CD4-positive, CD25-positive, alpha-beta regulatory T cell (primary cell): ENCODE data around the gene ANXA9. TPM values are rescaled to one million over a fixed set of nuclear protein-coding genes. Genes with fewer than 3 reads are reported as not detected.

Experiments used
- ATAC-seq, 2 donors: fragments of 150-1000 bp; cut with Tn5 transposase; one replicate each; pipeline ENCODE4 v1.10.0; 2021; ENCODE audit warnings: low read depth in 2 of 2, moderate number of reproducible peaks in 2 of 2, moderate library complexity in 1 of 2
- DNase-seq, 3 donors: peaks; one replicate each; pipeline versions ENCODE4 v3.0.0 to v3.0.0-alpha.2; 2012 to 2022; ENCODE audit warnings: mixed read lengths in 1 of 3
- H3K27ac ChIP-seq: one replicate; pipeline ENCODE4 v1.7.0; 2013; ENCODE audit warnings: mild to moderate bottlenecking, low read length; ENCODE audit not compliant: insufficient read depth, poor library complexity, severe bottlenecking
- H3K27me3 ChIP-seq: one replicate; pipeline ENCODE4 v1.7.0; 2013; ENCODE audit warnings: low read length; ENCODE audit not compliant: control insufficient read depth, insufficient read depth
- H3K36me3 ChIP-seq: one replicate; pipeline ENCODE4 v1.7.0; 2013; ENCODE audit warnings: mild to moderate bottlenecking, low read length, moderate library complexity; ENCODE audit not compliant: control insufficient read depth, insufficient read depth
- H3K4me1 ChIP-seq: 2 replicates; pipeline ENCODE4 v1.7.0; 2013; ENCODE audit warnings: mild to moderate bottlenecking, low read length; ENCODE audit not compliant: insufficient read depth, control insufficient read depth, poor library complexity, severe bottlenecking
- H3K4me3 ChIP-seq: one replicate; pipeline ENCODE4 v1.7.0; 2013; ENCODE audit warnings: low read depth, mild to moderate bottlenecking, low read length, moderate library complexity
- H3K9me3 ChIP-seq, 2 experiments: 1 replicate in 1 of 2; 2 replicates in 1 of 2; pipeline ENCODE4 v1.7.0; 2013; ENCODE audit warnings: low read length in 2 of 2, mild to moderate bottlenecking in 1 of 2, moderate library complexity in 1 of 2; ENCODE audit not compliant: control insufficient read depth in 2 of 2
- H3K27ac Mint-ChIP-seq, 3 donors: one replicate each; pipeline ENCODE4 v1.8.0; 2020 to 2022; ENCODE audit warnings: mild to moderate bottlenecking in 3 of 3, mixed read lengths in 3 of 3, moderate library complexity in 2 of 3
- H3K27me3 Mint-ChIP-seq: one replicate; pipeline ENCODE4 v1.8.0; 2022; ENCODE audit warnings: mild to moderate bottlenecking, mixed read lengths
- H3K36me3 Mint-ChIP-seq: one replicate; pipeline ENCODE4 v1.8.0; 2020; ENCODE audit warnings: mixed read lengths
- H3K4me1 Mint-ChIP-seq, 4 donors: one replicate each; pipeline ENCODE4 v1.8.0; 2020 to 2022; ENCODE audit warnings: mixed read lengths in 4 of 4, mild to moderate bottlenecking in 1 of 4
- H3K4me3 Mint-ChIP-seq, 4 donors: one replicate each; pipeline ENCODE4 v1.8.0; 2020 to 2022; ENCODE audit warnings: mild to moderate bottlenecking in 4 of 4, mixed read lengths in 4 of 4, moderate library complexity in 3 of 4
- H3K9me3 Mint-ChIP-seq, 7 donors: one replicate each; pipeline ENCODE4 v1.8.0; 2020 to 2022; ENCODE audit warnings: mixed read lengths in 7 of 7, mild to moderate bottlenecking in 3 of 7, moderate library complexity in 2 of 7
- polyA plus RNA-seq, 4 donors: library from polyadenylated mRNA; unstranded; fragments of 300-500 nt; fragmentation: Illumina TruSeq; gene quantifications; one replicate each; pipeline ENCODE4 v1.2.3, GENCODE V29; 2021
- total RNA-seq: library from RNA; stranded (reverse); gene quantifications from one replicate; pipeline ENCODE4 v1.2.3, GENCODE V29; 2022

The ANXA9 gene
- total and polyA plus RNA-seq, 5 donors from 2014 or later, result not detected

GRCh38 chr1:151000408-151000807 is 18.3 kb downstream of the ANXA9 start:
- Mint-ChIP-seq H3K4me1 (peaks cover 0 to 49% (median 28%) of the 10 kb centered on the region in 4 donors), H3K27me3 (no peaks in the 10 kb centered on the region), H3K4me3 (no peak overlapping the region), H3K9me3 (no peaks in the 10 kb centered on the region), H3K36me3 (peaks cover 27% of the 10 kb centered on the region), H3K27ac (peak overlapping the region in 1 of 3 donors; percentile 59)
- peaks cover 32% of the 10 kb centered on the region for H3K4me1 ChIP-seq
- H3K27ac ChIP-seq, result no peak overlapping the region
- no peaks in the 10 kb centered on the region for H3K9me3 ChIP-seq
- DNase-seq, result no peak
- H3K36me3 ChIP-seq, result peaks cover 37% of the 10 kb centered on the region
- H3K27me3 ChIP-seq, result no peaks in the 10 kb centered on the region
- H3K4me3 ChIP-seq, result no peak overlapping the region
- ATAC-seq, result no peak

DNA sequence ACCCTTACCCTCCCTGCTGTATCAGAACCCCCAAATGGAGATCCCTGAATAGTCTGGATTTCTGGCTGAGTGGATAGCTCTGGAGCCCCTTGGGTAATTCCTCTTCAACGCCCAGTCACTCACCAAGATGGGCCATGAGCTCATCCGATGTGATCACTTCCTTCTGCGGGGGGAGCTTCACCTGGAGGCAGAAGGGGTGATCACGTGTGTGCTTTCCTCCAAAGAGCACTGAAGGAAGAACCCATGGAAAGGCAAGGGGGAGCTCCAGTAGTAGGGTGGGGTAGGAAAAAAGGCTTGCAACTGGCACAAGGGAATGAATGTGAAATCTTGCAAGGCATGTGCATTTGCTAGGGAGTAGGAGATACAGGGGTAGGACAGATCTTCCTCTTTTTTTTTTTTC is 19.5 kb downstream of the ANXA9 start:
- Mint-ChIP-seq H3K36me3 (peaks cover 27% of the 10 kb centered on the region), H3K4me3 (peak overlapping the region in 3 of 4 donors; percentile 35 to 76 (median 71)), H3K4me1 (peaks cover 0 to 57% (median 34%) of the 10 kb centered on the region in 4 donors), H3K27me3 (no peaks in the 10 kb centered on the region), H3K9me3 (no peaks in the 10 kb centered on the region), H3K27ac (peak overlapping the region; percentile 10 to 97 (median 53))
- no peak overlapping the region for H3K27ac ChIP-seq
- no peak overlapping the region for H3K4me3 ChIP-seq
- no peak for ATAC-seq
- H3K4me1 ChIP-seq, result peaks cover 38% of the 10 kb centered on the region
- no peak for DNase-seq
- H3K9me3 ChIP-seq, result no peaks in the 10 kb centered on the region
- H3K27me3 ChIP-seq, result no peaks in the 10 kb centered on the region
- peaks cover 37% of the 10 kb centered on the region for H3K36me3 ChIP-seq

DNA sequence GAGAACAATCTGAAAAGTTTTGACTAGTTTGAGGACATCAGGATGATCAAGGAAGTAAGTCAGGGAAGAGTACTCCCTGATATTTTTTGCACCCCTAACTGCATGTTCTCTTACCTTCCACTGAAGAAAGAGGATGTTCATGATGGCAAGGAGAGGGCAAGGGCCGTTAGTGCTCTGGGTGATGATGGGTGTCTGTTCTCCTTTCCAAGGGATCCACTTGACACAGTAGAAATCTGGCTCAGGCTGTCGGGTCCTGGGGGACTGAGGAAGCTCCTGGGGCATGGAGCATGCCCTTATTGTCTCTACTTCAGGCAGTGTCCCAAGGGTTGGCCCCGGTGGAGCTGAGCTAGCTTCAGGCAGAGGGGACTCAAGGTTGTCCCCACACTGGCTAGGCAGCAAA is 20.0 kb downstream of the ANXA9 start:
- Mint-ChIP-seq H3K27ac (peak overlapping the region; percentile 10 to 97 (median 53)), H3K9me3 (no peaks in the 10 kb centered on the region), H3K36me3 (peaks cover 27% of the 10 kb centered on the region), H3K4me3 (peak overlapping the region in 3 of 4 donors; percentile 21 to 76 (median 71)), H3K27me3 (no peaks in the 10 kb centered on the region), H3K4me1 (peaks cover 0 to 61% (median 37%) of the 10 kb centered on the region in 4 donors)
- DNase-seq (no peak), ATAC-seq (no peak)
- Histone ChIP-seq H3K9me3 (no peaks in the 10 kb centered on the region), H3K4me3 (no peak overlapping the region), H3K36me3 (peaks cover 33% of the 10 kb centered on the region), H3K27me3 (no peaks in the 10 kb centered on the region), H3K4me1 (peaks cover 43% of the 10 kb centered on the region), H3K27ac (no peak overlapping the region)

- peak overlapping the region in 3 of 4 donors; percentile 72 to 98 (median 81) for H3K4me3 Mint-ChIP-seq
- Histone ChIP-seq H3K9me3 (no peaks in the 10 kb centered on the region), H3K4me1 (peaks cover 48% of the 10 kb centered on the region), H3K36me3 (peaks cover 28% of the 10 kb centered on the region), H3K27ac (no peak overlapping the region), H3K27me3 (no peaks in the 10 kb centered on the region), H3K4me3 (peak overlapping the region; percentile 38)
- H3K27ac Mint-ChIP-seq, result peak overlapping the region; percentile 91 to 97 (median 95)
- peaks cover 23% of the 10 kb centered on the region for H3K36me3 Mint-ChIP-seq
- H3K27me3 Mint-ChIP-seq, result no peaks in the 10 kb centered on the region
- ATAC-seq, result no peak
- no peak for DNase-seq
- no peaks in the 10 kb centered on the region for H3K9me3 Mint-ChIP-seq
- peaks cover 2 to 67% (median 40%) of the 10 kb centered on the region in 4 donors for H3K4me1 Mint-ChIP-seq
Observed at GRCh38 chr1:151002611-151003010, 20.5 kb downstream of the ANXA9 start.

- ATAC-seq (no peak), DNase-seq (peak in 1 of 3 donors; percentile 44)
- Mint-ChIP-seq H3K27ac (peak overlapping the region; percentile 91 to 97 (median 95)), H3K9me3 (no peaks in the 10 kb centered on the region), H3K4me3 (peak overlapping the region; percentile 67 to 98 (median 76)), H3K4me1 (peaks cover 7 to 72% (median 46%) of the 10 kb centered on the region in 4 donors), H3K36me3 (peaks cover 23% of the 10 kb centered on the region), H3K27me3 (no peaks in the 10 kb centered on the region)
- H3K4me3 ChIP-seq, result peak overlapping the region; percentile 38
- peak overlapping the region; percentile 65 for H3K27ac ChIP-seq
- H3K4me1 ChIP-seq, result peaks cover 52% of the 10 kb centered on the region
- H3K36me3 ChIP-seq, result peaks cover 23% of the 10 kb centered on the region
- H3K9me3 ChIP-seq, result no peaks in the 10 kb centered on the region
- H3K27me3 ChIP-seq, result no peaks in the 10 kb centered on the region
Observed at GRCh38 chr1:151003180-151003579, 21.1 kb downstream of the ANXA9 start.

DNA sequence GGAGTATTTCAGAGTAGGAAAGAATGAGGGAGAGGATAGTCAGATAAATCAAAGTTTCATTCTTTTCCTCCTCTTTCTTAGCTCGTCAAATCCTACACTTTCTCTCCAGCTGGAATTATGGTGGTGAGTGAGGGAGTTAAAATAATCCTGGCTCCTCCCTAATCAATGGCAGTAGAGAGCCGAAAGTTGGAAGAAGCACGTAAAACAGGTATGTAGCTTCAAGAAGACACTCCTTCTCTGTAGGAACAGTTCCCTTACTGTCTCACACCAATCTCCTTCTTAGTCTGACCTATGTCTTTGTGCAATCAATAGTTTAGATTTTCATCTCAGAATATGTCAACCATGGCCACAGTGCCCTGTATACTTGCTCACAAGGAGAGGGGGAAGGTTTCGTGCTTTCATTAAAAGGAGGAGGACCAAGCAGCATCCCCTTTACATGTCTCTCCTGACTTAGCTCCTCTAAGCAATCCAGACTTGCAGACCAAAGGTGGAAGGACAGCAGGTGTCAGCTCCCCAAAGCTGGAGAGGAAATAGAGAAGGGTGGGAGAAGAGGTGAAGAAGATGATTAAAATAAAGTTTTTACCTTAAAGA is 23.7 kb downstream of the ANXA9 start:
- peak overlapping the region; percentile 94 to 98 (median 97) for H3K27ac Mint-ChIP-seq
- peaks cover 7% of the 10 kb centered on the region for H3K36me3 ChIP-seq
- H3K9me3 Mint-ChIP-seq, result no peaks in the 10 kb centered on the region
- H3K9me3 ChIP-seq, result no peaks in the 10 kb centered on the region
- H3K27ac ChIP-seq, result peak overlapping the region; percentile 97
- peak overlapping the region; percentile 90 for H3K4me3 ChIP-seq
- peaks cover 64% of the 10 kb centered on the region for H3K4me1 ChIP-seq
- peak in 1 of 3 donors; percentile 20 for DNase-seq
- H3K4me1 Mint-ChIP-seq, result peaks cover 16 to 95% (median 56%) of the 10 kb centered on the region in 4 donors
- H3K4me3 Mint-ChIP-seq, result peak overlapping the region; percentile 93 to 98 (median 96)
- no peak for ATAC-seq
- H3K27me3 Mint-ChIP-seq, result no peaks in the 10 kb centered on the region
- H3K27me3 ChIP-seq, result no peaks in the 10 kb centered on the region
- peaks cover 11% of the 10 kb centered on the region for H3K36me3 Mint-ChIP-seq

- ATAC-seq (no peak), DNase-seq (peak in 2 of 3 donors; percentile 5 to 52)
- peaks cover 22 to 96% (median 60%) of the 10 kb centered on the region in 4 donors for H3K4me1 Mint-ChIP-seq
- Histone ChIP-seq H3K27ac (peak within 1 kb of the TSS; percentile 97), H3K4me3 (peak within 1 kb of the TSS; percentile 90), H3K27me3 (no peaks in the 10 kb centered on the region), H3K4me1 (peaks cover 69% of the 10 kb centered on the region), H3K36me3 (peaks cover 7% of the 10 kb centered on the region), H3K9me3 (no peaks in the 10 kb centered on the region)
- no peaks in the 10 kb centered on the region for H3K9me3 Mint-ChIP-seq
- H3K36me3 Mint-ChIP-seq, result peaks cover 15% of the 10 kb centered on the region
- no peaks in the 10 kb centered on the region for H3K27me3 Mint-ChIP-seq
- peak within 1 kb of the TSS; percentile 96 to 98 (median 97) for H3K27ac Mint-ChIP-seq
- H3K4me3 Mint-ChIP-seq, result peak within 1 kb of the TSS; percentile 95 to 98 (median 96)
Observed at GRCh38 chr1:151006327-151007052, 24.4 kb downstream of the ANXA9 start, which contains the start of gene MINDY1. MINDY1 (minus strand) TSS chr1:151006902; CDS start chr1:151002617, 4,285 bp downstream.
